Left ventricle myocardium inferior (tissue), 1 donor: ENCODE results near the gene RAI14. TPM values are rescaled to one million over a fixed set of nuclear protein-coding genes. Genes with fewer than 3 reads are reported as not detected.
"Not testable (repeated sequence)": the region's sequence is repeated elsewhere in the genome, so short reads cannot be mapped to it uniquely, and the experiment has no call there.

Source experiments
- DNase-seq: peaks from one replicate; pipeline ENCODE4 v3.0.0-alpha.2; 2020
- H3K27ac ChIP-seq: fragments of 200-600 bp; replicated peaks from 2 replicates; pipeline ENCODE4 v1.8.0; 2021
- H3K27me3 ChIP-seq: fragments of 200-600 bp; 2 replicates; pipeline ENCODE4 v1.8.0; 2021; ENCODE audit warnings: low read depth
- H3K36me3 ChIP-seq: fragments of 200-600 bp; 2 replicates; pipeline ENCODE4 v1.8.0; 2021
- H3K4me1 ChIP-seq: fragments of 200-600 bp; 2 replicates; pipeline ENCODE4 v1.8.0; 2021
- H3K4me3 ChIP-seq: fragments of 200-600 bp; 2 replicates; pipeline ENCODE4 v1.8.0; 2021; ENCODE audit warnings: mild to moderate bottlenecking, moderate library complexity
- H3K9me3 ChIP-seq: fragments of 200-600 bp; replicated peaks from 2 replicates; pipeline ENCODE4 v1.8.0; 2021
- CTCF ChIP-seq: fragments of 200-600 bp; IDR thresholded peaks from 2 replicates; pipeline ENCODE4 v1.8.0; 2021; ENCODE audit warnings: antibody characterized with exemption, mild to moderate bottlenecking, borderline replicate concordance
- intact Hi-C: fragments of 100-400 bp; cut with micrococcal nuclease; formaldehyde crosslinking; loops from one replicate; pipeline ENCODE4 v1.11.0; 2022
- total RNA-seq: library from RNA; stranded (reverse); fragmentation: NEBNext Ultra II Directional; extraction: Animal tissue kit (Norgen Biotek cat#: 25700); gene quantifications from one replicate; pipeline ENCODE4 v1.2.1, GENCODE V29; 2021
- donor health status: DM: no; HTN: yes; CAD: no; lungs with severe emphysema.

Gene RAI14
- total RNA-seq, 1 donor from 2014 or later: 6.7 TPM

DNA sequence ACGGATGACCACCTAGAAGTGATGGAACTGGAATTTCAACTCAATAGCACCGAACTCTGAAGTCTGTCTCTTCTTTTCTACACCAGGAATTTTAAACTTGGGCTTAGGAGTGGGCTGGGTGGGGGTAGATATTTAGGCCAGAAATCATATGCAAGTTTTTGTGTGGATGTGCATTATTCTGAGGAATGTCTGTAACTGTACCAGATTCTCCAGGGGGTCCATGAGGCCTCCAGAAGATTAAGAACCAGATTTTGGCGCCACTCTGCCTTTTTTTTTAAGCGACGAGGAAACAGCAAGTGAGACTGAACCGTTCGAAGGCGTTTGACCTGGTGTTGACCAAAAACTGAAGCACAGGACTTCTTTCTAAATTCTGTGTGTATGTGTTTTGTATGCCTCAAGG is 94.1 kb downstream of the RAI14 start:
- Histone ChIP-seq H3K9me3 (no peaks in the 10 kb centered on the region), H3K27ac (no peak overlapping the region), H3K36me3 (no peaks in the 10 kb centered on the region), H3K4me3 (no peak overlapping the region), H3K27me3 (no peaks in the 10 kb centered on the region), H3K4me1 (no peaks in the 10 kb centered on the region)
- DNase-seq: no peak
- no peak for TF ChIP-seq CTCF
- intact Hi-C loops: no loop called here

DNA sequence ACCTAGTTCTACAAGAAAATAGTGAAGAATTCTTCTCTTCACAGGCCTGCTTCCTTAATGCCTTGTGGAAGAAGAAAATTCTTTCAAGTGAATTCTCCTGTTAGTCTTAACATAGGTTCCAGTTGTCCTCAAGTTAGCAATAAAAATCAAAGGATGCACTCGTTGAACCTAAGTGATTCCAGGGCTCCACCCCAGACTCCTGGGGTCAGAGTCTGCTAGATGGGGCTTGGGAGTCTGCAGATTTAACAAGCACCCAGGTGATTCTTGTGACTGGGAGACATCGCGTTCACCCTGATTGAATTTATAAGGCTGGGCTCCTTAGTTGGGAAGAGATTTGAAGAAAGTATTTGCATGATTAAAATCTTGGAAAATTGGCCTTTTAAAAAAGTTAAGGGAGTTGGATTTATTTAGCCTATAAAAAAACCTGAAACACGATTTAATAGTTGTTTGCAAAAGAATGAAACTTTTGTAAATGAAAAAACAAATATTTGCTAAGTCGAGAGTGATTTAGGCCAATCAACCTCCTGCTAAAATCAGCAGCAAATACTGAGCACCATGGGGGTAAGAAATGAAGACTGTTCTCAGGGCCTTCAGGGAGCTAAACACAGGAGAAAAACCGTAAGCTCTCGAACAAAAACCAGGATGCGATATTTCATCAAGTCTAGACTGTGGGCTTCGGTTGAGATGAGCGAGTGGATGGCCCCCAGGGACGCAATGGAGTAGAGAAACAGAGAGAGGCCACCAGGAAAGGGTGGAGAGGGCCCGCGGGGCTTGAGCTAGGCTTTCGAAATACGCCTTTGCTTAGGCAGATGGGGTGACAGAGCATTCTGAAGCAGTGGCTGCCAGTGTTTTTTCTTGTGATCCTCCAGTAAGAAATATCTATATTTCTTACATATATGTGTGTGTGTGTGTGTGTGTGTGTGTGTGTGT is 95.9 kb downstream of the RAI14 start:
- peak; percentile 48 for DNase-seq
- intact Hi-C loops: no loop called here
- Histone ChIP-seq H3K36me3 (no peaks in the 10 kb centered on the region), H3K27ac (no peak overlapping the region), H3K4me1 (no peaks in the 10 kb centered on the region), H3K4me3 (no peak overlapping the region), H3K9me3 (no peaks in the 10 kb centered on the region), H3K27me3 (no peaks in the 10 kb centered on the region)
- TF ChIP-seq CTCF: no peak

- DNase-seq, H3K4me3 ChIP-seq, H3K36me3 ChIP-seq, H3K27me3 ChIP-seq, H3K9me3 ChIP-seq, H3K27ac ChIP-seq, H3K4me1 ChIP-seq, intact Hi-C loops: not testable (repeated sequence)
Measured at GRCh38 chr5:34753236-34753635, 97.1 kb downstream of the RAI14 start.

- peaks cover 6% of the 10 kb centered on the region for H3K36me3 ChIP-seq
- H3K9me3 ChIP-seq: no peaks in the 10 kb centered on the region
- no peaks in the 10 kb centered on the region for H3K27me3 ChIP-seq
- intact Hi-C loops: no loop called here
- no peak overlapping the region for H3K27ac ChIP-seq
- H3K4me1 ChIP-seq: no peaks in the 10 kb centered on the region
- DNase-seq: no peak
- H3K4me3 ChIP-seq: no peak overlapping the region
- TF ChIP-seq CTCF: no peak
Measured at GRCh38 chr5:34755926-34756325, 99.8 kb downstream of the RAI14 start.

GRCh38 chr5:34756781-34757624 is 100.9 kb downstream of the RAI14 start:
- H3K4me1 ChIP-seq: peaks cover 4% of the 10 kb centered on the region
- no peaks in the 10 kb centered on the region for H3K9me3 ChIP-seq
- intact Hi-C loops: no loop called here
- no peak overlapping the region for H3K4me3 ChIP-seq
- no peaks in the 10 kb centered on the region for H3K27me3 ChIP-seq
- H3K36me3 ChIP-seq: peaks cover 11% of the 10 kb centered on the region
- no peak for DNase-seq
- no peak overlapping the region for H3K27ac ChIP-seq
- TF ChIP-seq CTCF: no peak
